GM10847 (cell line): ENCODE results near the gene TAS2R13.

Experiments
- POLR2A ChIP-seq: IDR thresholded peaks from 2 replicates; pipeline ENCODE4 v1.6.1; 2011; ENCODE audit not compliant: insufficient read length; ENCODE audit errors: extremely low read depth

Gene TAS2R13

GRCh38 chr12:10896854-10897253 is 12.5 kb downstream of the TAS2R13 start:
- no peak for TF ChIP-seq POLR2A

GRCh38 chr12:10891937-10892336 is 17.4 kb downstream of the TAS2R13 start:
- no peak for TF ChIP-seq POLR2A

- TF ChIP-seq POLR2A = no peak
Measured at GRCh38 chr12:10889226-10889625, 20.1 kb downstream of the TAS2R13 start.

GRCh38 chr12:10884086-10884725 is 25.2 kb downstream of the TAS2R13 start, which contains the start of gene PRH1:
TSS of gene PRH1 (minus strand) at chr12:10884255. CDS start at chr12:10884217, 38 bp downstream.
- no peak for TF ChIP-seq POLR2A

- no peak for TF ChIP-seq POLR2A
Measured at GRCh38 chr12:10873378-10873777, 36.0 kb downstream of the TAS2R13 start.

- TF ChIP-seq POLR2A = no peak
Measured at GRCh38 chr12:10867381-10867780, 42.0 kb downstream of the TAS2R13 start.

- no peak for TF ChIP-seq POLR2A
Measured at GRCh38 chr12:10863512-10864218, 45.7 kb downstream of the TAS2R13 start.

GRCh38 chr12:10861366-10861765 is 48.0 kb downstream of the TAS2R13 start:
- TF ChIP-seq POLR2A = no peak
